ENCODE measurements around the gene ARL2.

Gene ARL2

DNA sequence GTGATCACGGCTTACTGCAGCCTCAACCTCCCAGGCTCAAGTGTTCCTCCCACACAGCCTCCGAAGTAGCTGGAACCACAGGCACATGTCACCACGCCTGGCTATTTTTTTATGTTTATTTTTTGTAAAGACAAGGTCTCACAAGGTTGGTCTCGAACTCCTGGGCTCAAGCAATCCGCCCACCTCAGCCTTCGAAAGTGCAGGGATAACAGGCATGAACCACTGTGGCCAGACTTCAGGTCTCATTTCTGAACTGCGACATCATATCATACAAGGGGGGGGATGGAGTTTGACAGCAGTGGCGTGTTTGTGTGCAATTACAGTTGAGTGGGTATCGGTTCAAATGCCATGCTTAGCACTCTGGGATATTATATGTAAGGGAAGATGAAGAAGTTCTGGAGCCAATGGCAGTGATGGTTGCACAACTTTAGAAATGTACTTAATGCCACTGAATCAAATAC lies 37.5 kb downstream of the ARL2 start:
- no peak for DNase-seq

DNA sequence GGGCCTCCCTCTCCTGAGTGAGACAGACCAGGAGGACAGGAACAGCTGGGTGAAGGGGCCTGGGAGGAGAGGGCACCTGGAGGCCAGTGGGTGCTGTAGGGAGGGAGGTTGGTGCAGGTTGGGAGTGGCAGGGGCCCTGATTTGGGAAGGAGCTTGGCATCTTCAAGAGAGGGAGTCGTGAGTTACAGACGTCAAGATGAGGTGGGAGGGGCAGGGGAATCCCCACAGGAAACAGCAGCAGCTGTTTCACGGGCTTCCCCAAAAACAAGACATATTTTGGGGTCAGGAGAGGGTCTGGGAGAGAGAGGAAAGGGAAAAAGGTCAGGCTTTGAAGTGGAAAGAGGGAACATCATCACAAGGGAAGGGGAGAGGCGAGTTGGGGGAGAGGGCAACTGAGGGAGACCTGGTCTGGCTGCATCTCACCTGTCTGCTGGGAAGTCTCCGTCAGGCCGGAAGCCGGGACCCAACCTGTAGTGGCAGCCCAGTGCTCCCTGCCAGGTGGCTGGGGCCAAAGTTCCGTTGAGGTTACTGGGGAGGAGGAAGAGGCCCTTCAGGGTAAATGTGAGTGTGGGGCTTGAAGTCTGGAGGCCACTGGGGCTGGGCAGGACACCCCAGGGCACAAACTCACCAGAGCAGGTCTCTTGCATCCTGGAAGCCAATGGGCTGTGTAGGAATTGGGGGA lies 40.0 kb downstream of the ARL2 start:
- peak; percentile 12 for DNase-seq

DNA sequence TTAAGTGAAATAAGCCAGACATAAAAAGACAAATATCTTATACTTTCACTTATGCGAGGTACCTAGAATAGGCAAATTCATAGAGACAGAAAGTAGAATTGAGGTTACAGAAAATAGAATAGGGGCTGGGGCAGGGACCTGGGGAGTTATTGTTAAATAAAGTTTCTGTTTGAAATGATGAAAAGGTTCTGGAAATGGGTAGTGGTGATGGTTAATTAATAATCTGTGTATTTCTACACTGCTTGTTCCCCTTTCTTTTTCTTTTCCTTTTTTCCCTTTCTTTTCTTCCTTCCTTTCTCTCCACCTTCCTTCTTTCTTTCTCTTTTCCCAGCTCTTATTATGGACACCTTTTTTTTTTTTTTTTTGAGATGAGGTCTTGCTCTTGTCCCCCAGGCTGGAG lies 41.6 kb downstream of the ARL2 start:
- DNase-seq: no peak

DNA sequence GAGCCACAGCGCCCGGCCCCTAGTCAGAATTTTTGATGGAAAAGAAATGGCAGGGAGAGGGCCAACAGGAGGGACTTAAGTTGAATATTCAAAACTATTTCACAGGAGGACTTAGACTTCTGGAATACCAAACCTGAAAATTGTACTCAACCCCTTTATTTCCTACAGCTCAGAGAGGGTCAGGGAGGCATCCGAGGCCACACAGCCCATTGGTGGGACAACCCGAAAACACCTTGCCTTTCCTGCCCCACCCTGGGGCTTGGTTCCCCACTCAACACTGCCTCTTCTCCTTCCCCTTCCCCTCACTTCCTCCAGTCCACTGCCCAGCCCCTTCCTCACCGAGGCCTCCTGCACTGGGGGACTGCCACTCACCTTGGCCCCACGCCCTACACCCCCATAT lies 43.0 kb downstream of the ARL2 start:
- no peak for DNase-seq

DNA sequence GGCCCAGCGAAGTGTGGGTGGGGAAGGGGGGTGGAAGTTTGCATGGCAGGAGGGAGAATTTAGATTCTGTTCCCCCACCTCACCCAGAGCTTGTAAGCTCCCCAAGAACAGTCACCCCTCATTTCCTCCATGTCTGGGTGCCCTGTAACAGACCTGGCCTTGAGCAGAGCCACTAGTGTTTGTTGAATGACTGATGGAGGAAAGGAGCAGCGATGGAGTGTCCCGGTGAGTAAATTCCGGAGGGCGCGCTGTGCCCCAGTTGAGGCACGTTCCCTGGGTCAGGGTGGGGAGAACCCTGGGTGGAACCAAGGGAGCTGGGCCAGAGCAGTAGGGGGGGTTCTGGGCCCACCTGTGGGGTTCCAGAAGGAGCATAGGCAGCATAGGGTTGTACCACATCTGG lies 43.6 kb downstream of the ARL2 start:
- no peak for DNase-seq

DNA sequence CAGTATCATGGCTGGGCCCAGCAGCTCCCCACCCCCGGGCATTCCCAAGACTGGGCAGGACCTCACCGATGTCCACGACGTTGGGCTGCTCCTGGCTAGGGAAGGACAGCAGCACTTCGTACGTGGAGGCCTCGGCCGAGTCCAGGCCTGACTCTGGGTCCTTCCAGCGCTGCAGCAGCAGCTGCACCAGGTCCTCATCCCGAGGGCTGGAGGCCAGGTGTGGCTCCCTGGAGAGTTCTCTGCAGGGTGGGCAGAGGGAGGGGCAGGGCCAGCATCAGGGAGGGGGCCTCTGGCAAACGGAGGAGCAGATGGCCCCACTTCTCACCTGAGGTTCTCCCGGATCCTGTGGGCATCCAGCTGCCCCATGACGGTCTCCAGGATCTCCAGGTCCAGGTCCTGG lies 44.1 kb downstream of the ARL2 start:
- no peak for DNase-seq

DNA sequence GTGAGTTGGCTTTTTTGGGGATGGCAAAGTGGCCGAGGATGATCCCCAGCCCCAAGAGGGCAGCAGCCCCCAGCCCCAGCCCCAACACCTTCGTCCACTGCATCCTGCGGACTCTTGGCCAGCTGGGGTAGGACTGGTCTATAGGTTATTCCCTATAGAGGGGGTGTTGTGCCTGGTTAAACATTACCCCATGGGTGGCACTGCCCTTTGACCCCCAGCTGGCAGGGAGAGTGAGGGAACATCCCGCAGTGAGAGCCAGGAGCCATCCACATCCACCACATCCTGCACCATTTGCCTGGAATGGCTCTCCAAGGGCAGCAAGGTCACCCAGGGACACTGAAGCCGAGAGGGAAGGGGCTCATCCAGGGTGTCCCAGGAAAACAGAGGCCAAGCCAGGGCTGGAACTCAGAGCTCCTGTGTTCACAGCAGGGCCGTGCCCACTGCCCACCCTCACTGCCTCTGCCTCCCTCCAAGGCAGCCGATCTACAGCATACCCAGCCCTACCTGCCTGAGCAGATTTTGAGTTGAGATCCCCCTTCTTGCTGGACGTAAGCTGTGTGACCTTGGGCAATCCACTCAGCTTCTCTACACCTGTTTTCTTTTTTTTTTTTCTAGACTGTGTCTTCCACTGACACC lies 44.6 kb downstream of the ARL2 start, which contains the start of gene NAALADL1:
Gene NAALADL1, minus strand, starts transcription at position 135 of the 636 bp plus-strand sequence. Its CDS starts 32 bp downstream, at position 103.
- DNase-seq: no peak

DNA sequence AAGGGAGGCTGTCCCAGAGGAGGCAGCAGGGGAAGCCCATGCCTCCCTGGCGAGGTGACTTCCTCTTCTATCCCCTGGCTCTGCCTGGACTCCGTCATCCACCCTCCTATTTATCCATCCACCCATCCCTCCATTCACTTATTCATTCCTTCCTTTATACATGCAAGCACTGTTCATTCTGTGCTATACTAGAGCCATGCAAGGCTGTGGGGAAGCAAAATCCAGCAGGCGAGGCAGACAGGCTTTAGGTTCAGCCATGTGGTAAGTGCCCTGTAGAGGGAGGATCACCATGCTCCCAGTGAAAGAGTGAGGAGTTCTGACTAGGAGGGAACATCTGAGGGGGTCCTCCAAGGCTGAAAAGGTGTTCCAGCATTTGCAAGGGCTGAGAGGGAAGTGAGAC lies 45.6 kb downstream of the ARL2 start:
- no peak for DNase-seq

DNA sequence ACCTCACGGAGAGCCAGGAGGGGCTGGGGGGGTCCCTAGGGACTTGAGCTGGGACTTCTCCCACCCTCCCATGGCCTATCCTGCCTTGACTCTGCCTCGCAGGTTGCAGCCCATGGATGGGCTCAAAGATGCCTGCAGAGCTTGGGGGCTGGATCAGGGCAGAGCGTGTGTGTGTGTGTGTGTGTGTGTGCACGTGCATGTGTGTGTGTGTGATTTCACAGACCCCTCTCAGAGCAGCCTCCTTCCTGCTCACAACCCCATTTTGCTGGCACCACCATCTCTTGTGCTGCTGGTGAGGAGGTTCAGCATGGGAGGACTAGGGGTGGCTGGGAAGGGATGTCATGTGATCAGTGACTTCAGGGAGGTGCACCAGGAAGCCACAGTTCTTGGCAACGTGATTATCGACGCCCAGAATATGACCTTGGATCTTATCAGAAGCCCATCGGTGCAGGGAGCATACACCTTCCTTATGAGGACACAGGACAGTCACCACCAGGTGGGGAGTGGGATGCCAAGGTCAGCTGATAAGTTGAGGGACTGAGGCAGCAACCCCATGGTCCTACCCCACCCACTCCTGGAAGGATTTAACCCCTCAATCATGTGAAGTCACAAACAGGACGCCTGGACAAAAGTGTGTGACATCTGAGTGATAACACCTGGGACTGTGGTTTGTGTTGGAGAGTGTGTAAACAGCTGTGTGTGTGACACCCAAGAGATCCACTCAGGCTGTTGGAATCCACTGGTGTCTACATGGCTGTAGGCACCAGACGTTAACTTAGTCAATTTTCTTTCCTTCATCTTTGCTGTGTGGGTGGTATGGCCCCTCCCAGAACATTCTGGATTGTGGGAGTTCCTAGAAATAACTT lies 46.2 kb downstream of the ARL2 start:
- DNase-seq: no peak

DNA sequence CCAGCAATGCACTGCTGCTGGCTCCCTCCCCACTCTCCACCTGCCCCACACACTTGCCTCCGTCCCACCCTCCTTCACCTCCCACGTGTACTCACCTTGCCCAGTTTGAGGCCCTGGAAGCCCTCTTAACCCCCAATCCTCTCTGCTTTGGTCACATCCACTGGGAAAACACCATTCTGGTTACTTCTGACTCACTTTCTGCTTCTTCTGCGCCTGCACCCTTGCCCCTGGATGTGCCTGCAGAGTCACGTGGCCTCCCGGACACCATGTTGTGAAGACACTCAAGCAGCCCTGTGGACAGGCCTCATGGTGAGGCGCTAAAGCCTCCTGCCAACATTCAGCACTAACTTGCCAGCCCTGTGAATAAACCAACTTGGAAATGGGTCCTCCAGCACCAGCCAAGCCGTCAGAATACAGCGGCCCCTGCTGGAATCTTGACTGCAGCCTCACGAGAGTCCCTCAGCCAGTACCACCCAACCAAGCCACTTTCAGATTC lies 47.0 kb downstream of the ARL2 start:
- DNase-seq: no peak

DNA sequence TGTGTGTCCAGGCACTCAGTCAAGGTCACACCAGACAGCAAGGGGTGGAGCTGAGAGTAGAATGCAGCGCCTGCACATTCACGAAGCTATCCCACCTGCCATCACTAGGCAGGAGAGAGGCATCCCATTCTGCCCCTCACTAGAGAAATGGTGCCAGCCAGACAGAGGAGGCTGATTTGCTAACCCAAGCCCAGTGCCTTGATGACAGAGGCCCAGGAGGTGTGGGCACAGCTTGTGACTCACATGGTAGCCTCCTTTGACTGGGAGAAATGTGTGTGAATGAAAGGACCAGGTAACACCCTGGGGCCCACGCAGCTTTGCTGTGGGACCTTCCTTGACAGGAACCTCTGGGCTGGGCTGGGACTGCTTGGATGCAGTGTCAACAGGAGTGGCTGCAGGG lies 49.6 kb downstream of the ARL2 start:
- DNase-seq: no peak

DNA sequence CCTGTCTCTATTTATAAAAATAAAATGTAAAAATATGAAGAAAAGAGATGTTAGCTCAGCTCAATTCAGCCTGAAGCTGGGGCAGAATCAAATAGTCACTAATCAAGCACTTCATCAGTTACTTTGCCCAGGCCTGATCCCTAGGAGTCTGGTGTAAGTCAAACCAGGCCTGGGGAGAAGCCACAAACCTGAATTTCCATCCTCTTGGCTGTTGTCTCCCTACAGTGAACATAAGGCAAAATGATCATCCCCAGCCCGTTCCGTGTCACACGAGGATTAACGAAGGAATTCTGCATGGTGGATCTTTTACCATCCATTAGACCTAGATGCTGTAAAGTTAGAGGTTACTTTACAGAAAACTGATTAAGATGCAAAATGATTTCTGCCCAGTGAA lies 50.9 kb downstream of the ARL2 start:
- DNase-seq: no peak

DNA sequence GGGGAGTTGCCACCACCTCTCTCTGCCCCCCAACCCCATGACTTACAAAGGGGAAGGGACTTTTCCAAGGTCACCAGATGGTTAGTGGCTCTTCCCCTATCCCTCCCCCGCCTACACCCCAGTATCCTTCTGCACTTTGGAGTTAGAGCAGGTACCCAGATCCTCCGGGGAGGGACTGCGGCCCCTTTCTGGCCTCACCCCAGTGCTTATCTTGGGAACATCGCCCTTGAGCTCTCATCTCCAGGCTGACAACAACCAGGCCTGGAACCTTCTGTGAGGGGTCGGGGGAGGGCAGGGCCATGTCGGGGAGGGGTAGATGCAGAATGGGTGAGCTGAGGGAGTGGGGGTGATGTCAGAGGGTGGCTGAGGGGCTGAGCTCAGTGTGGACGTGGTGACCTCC lies 51.9 kb downstream of the ARL2 start:
- DNase-seq: no peak

DNA sequence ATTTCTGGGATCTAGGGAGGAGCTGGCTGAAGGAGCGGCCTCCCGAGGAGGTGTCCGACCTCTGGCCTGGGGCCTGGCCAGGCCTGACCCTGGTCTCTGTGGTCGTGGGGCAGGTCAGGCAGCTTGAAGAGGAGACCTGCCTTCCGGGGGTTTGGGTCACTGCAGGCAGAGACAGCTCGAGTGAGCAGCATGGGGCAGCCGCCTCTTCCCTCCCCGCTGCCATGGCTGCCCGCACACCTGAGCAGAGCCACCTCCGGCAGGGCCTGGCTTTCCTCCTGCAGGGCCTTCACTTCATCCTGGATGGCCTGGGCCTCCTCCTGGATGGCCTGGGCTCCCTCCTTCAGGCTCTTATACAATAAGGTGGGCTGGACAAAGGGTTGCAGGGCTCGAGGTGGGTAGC lies 52.4 kb downstream of the ARL2 start:
- no peak for DNase-seq

DNA sequence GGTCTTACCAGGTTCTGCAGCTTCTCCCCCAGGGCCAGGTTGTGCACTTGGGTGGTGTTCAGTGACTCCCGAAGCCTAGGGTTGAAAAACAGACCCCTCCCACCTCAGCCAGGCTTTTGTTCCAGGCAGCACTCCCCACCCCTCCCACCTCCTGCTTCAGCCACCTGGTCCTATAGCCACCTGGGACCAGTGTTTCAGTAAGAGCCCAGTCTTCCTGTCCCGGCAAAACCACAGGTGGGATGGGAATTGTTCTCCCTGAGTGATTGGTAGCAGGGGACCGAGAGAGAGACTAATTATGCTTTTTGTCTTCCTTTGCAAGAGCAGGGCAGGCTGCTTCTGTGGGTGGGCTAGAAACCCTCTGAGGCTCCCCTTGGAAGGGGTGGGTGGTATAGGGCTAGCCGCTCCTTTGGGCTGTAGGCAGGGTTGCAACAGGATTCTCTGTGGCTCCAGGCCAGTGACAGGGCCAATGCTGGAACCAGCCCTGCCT lies 52.9 kb downstream of the ARL2 start:
- no peak for DNase-seq

DNA sequence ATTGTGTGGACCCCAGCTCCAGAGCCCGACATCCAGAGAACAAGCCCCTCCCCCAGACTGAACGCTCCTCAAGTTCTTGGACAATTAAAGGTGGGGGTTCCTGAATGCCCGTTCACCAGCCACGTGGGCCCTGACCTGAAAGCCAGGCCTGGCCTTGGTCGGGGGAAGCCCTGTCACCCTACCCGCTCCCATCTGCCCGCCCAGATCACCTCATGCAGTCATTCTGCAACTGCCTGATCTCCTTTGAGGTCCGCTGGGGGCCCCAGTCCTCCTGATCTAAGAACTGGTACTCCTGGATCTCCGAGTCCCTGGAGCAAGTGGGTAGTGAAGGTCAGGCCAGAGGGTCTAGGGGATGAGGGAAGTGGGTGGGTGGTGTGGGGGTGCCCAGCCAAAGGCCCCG lies 53.5 kb downstream of the ARL2 start:
- no peak for DNase-seq

DNA sequence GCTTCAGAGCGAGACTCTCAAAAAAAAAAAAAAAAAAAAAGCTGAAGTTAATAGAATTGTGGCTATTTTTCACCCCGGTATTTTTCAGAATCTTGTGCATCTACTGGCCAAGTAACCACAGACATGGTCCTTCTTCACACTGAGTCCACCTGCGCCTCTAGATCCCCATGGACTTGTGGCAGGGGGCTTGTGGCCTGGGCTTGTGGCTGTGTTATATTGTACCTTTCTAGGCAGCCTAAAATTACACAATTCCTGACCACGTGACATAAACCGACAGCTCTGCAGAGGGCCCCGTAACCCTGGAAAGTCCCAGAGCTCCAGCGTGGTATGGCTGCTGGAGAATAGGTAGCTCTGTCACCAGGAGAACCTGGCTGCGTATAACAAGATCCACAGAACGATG lies 55.3 kb downstream of the ARL2 start:
- no peak for DNase-seq
